ELF-1 (cell line): ENCODE data around the gene NOSTRIN.
"Not testable (repeated sequence)": the region's sequence is repeated elsewhere in the genome, so short reads cannot be mapped to it uniquely, and the experiment has no call there.

Experiments
- DNase-seq: peaks from one replicate; pipeline ENCODE4 v3.0.0-alpha.2; 2016; ENCODE audit warnings: low read depth, low spot score

The NOSTRIN gene

GRCh38 chr2:168801961-168802858 lies at the start of gene NOSTRIN:
Gene NOSTRIN, plus strand, starts transcription at chr2:168802637. Its CDS starts 10 bp downstream, at chr2:168802647.
- peak; percentile 66 for DNase-seq

GRCh38 chr2:168753765-168754329 lies 48.6 kb upstream of the NOSTRIN start:
- no peak for DNase-seq

- no peak for DNase-seq
Measured at GRCh38 chr2:168757223-168757622, 45.2 kb upstream of the NOSTRIN start.

GRCh38 chr2:168758970-168759820 lies 43.2 kb upstream of the NOSTRIN start:
- peak; percentile 17 for DNase-seq

- DNase-seq, result no peak
Measured at GRCh38 chr2:168765401-168765800, 37.0 kb upstream of the NOSTRIN start.

- peak; percentile 27 for DNase-seq
Measured at GRCh38 chr2:168766600-168766999, 35.8 kb upstream of the NOSTRIN start.

- DNase-seq, result no peak
Measured at GRCh38 chr2:168767258-168767657, 35.2 kb upstream of the NOSTRIN start.

- DNase-seq, result not testable (repeated sequence)
Measured at GRCh38 chr2:168768357-168768756, 34.1 kb upstream of the NOSTRIN start.

- no peak for DNase-seq
Measured at GRCh38 chr2:168770796-168771195, 31.6 kb upstream of the NOSTRIN start.

- DNase-seq, result no peak
Measured at GRCh38 chr2:168772704-168773103, 29.7 kb upstream of the NOSTRIN start.

GRCh38 chr2:168773128-168773527 lies 29.3 kb upstream of the NOSTRIN start:
- DNase-seq, result no peak

GRCh38 chr2:168773719-168774521 lies 28.5 kb upstream of the NOSTRIN start:
- DNase-seq, result peak; percentile 77

GRCh38 chr2:168775837-168776236 lies 26.6 kb upstream of the NOSTRIN start:
- DNase-seq, result no peak

- DNase-seq, result no peak
Measured at GRCh38 chr2:168780669-168781071, 21.8 kb upstream of the NOSTRIN start.

GRCh38 chr2:168781191-168781817 lies 21.1 kb upstream of the NOSTRIN start:
- DNase-seq, result no peak

GRCh38 chr2:168782271-168782670 lies 20.2 kb upstream of the NOSTRIN start:
- no peak for DNase-seq

GRCh38 chr2:168784993-168785392 lies 17.4 kb upstream of the NOSTRIN start:
- no peak for DNase-seq

GRCh38 chr2:168787098-168787781 lies 15.2 kb upstream of the NOSTRIN start:
- DNase-seq, result no peak

GRCh38 chr2:168787782-168788376 lies 14.6 kb upstream of the NOSTRIN start:
- no peak for DNase-seq

- DNase-seq, result no peak
Measured at GRCh38 chr2:168789776-168790175, 12.7 kb upstream of the NOSTRIN start.
